Measurements from ENCODE around the gene LSP1. TPM values are rescaled to one million over a fixed set of nuclear protein-coding genes. Genes with fewer than 3 reads are reported as not detected.

LSP1 gene
- total RNA-seq, 4 donors from 2014 or later = 10.3 to 36.5 (median 35.4) TPM

DNA sequence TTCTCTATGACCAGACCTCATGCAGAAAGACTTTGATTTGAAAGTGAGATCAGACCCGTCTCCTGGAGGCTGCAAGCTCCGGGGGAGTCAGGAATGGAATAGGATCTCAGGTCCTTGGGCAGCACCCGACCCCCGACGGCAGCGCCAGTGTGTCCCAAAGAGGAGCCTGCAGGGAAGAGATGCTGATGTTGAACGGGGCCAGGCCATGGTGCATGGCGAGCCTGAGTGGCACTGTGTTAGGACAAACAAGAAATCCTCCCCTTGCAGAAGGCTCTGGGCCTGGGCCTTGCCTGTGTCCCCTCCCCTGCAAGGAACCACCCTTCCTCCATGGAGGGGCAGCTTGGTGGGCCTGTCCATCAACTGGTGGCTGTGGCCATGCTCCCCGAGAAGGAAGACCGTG lies 38.2 kb upstream of the LSP1 start:
- H3K4me3 ChIP-seq = no peak overlapping the region
- H3K9me3 ChIP-seq = peaks cover 0 to 25% (median 16%) of the 10 kb centered on the region in 4 donors
- H3K36me3 ChIP-seq = no peaks in the 10 kb centered on the region
- WGBS = 83% methylated on average over 7 of the region's 10 CpGs
- no peak for DNase-seq (ENCODE audit: extremely low spot score)
- no peak overlapping the region for H3K27ac ChIP-seq (replicated peaks in 1 of 4)
- no peak for TF ChIP-seq EP300 (IDR thresholded peaks at IDR 0.05)
- intact Hi-C loops (cut with DNase I) = no loop called here
- H3K4me1 ChIP-seq = no peaks in the 10 kb centered on the region
- peaks cover 0 to 46% (median 0%) of the 10 kb centered on the region in 4 donors for H3K27me3 ChIP-seq

DNA sequence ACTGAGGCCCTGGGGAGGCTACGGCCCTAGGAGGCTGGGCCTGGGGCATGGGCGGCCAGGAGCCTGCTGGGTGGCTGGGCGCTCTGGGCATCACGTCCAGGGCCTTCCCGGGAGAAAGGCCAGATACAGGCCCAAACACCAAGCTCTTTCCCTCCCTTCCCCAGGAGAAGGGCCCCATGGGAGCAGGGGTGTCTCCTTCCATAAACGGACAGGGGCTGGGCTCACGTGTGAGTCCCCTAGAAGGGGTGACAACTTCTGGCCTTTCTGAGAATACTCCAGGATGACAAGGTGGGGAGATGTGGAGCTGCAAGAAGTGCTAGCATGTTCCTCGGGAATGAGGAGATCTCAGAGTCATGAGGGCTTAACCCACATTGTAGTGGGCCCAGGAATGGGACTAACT lies 37.6 kb upstream of the LSP1 start:
- intact Hi-C loops (cut with DNase I) = no loop called here
- Histone ChIP-seq H3K36me3 (no peaks in the 10 kb centered on the region), H3K4me1 (no peaks in the 10 kb centered on the region), H3K9me3 (peaks cover 0 to 30% (median 16%) of the 10 kb centered on the region in 4 donors), H3K27ac (replicated peaks in 1 of 4) (no peak overlapping the region), H3K4me3 (no peak overlapping the region), H3K27me3 (peaks cover 0 to 50% (median 0%) of the 10 kb centered on the region in 4 donors)
- no peak for DNase-seq (ENCODE audit: extremely low spot score)
- WGBS = 83% methylated on average over 7 of the region's 8 CpGs
- TF ChIP-seq POLR2A (IDR thresholded peaks at IDR 0.05; ENCODE audit: low read depth) (no peak), EP300 (IDR thresholded peaks at IDR 0.05) (no peak), POLR2AphosphoS5 (IDR thresholded peaks at IDR 0.05) (no peak)
- TF ChIP-seq, protein P1, sequence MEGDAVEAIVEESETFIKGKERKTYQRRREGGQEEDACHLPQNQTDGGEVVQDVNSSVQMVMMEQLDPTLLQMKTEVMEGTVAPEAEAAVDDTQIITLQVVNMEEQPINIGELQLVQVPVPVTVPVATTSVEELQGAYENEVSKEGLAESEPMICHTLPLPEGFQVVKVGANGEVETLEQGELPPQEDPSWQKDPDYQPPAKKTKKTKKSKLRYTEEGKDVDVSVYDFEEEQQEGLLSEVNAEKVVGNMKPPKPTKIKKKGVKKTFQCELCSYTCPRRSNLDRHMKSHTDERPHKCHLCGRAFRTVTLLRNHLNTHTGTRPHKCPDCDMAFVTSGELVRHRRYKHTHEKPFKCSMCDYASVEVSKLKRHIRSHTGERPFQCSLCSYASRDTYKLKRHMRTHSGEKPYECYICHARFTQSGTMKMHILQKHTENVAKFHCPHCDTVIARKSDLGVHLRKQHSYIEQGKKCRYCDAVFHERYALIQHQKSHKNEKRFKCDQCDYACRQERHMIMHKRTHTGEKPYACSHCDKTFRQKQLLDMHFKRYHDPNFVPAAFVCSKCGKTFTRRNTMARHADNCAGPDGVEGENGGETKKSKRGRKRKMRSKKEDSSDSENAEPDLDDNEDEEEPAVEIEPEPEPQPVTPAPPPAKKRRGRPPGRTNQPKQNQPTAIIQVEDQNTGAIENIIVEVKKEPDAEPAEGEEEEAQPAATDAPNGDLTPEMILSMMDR (IDR thresholded peaks at IDR 0.05) = no peak

DNA sequence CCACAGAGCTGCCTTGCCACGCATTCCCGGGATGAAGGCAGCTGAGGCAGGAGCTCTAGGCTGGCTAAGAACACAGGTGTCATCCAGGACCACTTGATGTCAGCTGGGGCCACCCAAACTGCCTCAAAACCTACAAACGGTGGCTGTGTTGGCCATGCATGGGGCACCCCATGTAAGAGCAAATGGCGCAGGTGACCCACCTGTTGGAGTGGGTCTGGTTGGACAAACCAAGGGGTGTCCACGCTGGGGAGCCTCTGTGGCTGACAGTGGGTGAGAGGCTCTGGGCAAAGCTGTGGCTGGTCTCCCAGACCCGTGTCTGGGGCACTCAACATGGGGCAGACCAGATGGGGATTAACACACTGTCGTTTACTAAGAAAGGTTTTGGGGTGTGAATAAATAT lies 37.1 kb upstream of the LSP1 start:
- Histone ChIP-seq H3K4me3 (no peak overlapping the region), H3K27ac (replicated peaks in 1 of 4) (no peak overlapping the region), H3K27me3 (peaks cover 0 to 50% (median 0%) of the 10 kb centered on the region in 4 donors), H3K4me1 (no peaks in the 10 kb centered on the region), H3K9me3 (peaks cover 0 to 30% (median 16%) of the 10 kb centered on the region in 4 donors), H3K36me3 (no peaks in the 10 kb centered on the region)
- intact Hi-C loops (cut with DNase I) = no loop called here
- no peak for DNase-seq (ENCODE audit: extremely low spot score)
- TF ChIP-seq POLR2A (IDR thresholded peaks at IDR 0.05; ENCODE audit: low read depth) (no peak), EP300 (IDR thresholded peaks at IDR 0.05) (no peak), POLR2AphosphoS5 (IDR thresholded peaks at IDR 0.05) (no peak)
- TF ChIP-seq, protein P1 (IDR thresholded peaks at IDR 0.05) = no peak
- WGBS = 79% methylated on average over 7 of the region's 7 CpGs

DNA sequence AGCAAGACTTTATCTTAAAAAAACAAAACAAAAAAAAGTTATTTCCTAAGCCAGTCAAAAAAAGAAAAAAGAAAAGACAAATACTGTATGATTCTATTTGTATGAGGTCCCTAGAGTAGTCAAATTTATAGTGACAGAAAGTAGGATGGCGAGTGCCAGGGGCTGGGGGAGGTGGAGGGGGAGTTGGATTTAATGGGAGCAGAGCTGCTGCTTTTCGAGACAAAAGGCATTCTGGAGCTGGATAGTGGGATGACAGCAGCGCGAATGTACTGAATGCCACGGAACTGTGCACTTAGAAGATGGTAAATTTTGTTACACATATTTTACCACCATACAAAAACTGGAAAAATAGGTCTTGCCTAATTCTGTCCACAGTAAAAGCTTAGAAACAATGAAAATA lies 35.9 kb upstream of the LSP1 start:
- Histone ChIP-seq H3K4me3 (no peak overlapping the region), H3K36me3 (no peaks in the 10 kb centered on the region), H3K4me1 (no peaks in the 10 kb centered on the region), H3K27me3 (peaks cover 0 to 45% (median 0%) of the 10 kb centered on the region in 4 donors), H3K27ac (replicated peaks in 1 of 4) (no peak overlapping the region), H3K9me3 (peaks cover 0 to 30% (median 16%) of the 10 kb centered on the region in 4 donors)
- WGBS = 80% methylated on average over 5 of the region's 5 CpGs
- TF ChIP-seq POLR2AphosphoS5 (IDR thresholded peaks at IDR 0.05) = no peak
- no peak for TF ChIP-seq POLR2A (IDR thresholded peaks at IDR 0.05; ENCODE audit: low read depth)
- no peak for DNase-seq (ENCODE audit: extremely low spot score)
- intact Hi-C loops (cut with DNase I) = no loop called here

DNA sequence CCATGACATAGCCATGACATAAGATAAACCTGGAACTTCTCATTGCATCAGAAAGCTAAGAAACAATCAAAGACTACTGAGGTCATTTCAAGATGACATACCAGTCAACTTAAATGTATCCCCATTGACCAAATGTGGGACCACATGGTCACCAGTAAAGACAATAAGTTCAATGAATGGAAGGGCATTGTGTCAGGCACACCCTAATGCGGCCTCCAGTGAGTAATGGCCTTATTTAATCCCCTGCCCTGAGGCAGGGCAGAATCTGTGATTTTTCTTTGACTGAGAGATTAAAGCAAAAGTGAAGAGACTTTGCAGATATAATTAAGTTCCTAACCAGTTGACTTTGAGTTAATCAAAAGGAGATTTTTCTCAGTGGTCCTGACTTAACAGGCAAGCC lies 35.4 kb upstream of the LSP1 start:
- no peak for TF ChIP-seq POLR2AphosphoS5 (IDR thresholded peaks at IDR 0.05)
- TF ChIP-seq POLR2A (IDR thresholded peaks at IDR 0.05; ENCODE audit: low read depth) = no peak
- no peak for TF ChIP-seq EP300 (IDR thresholded peaks at IDR 0.05)
- TF ChIP-seq, protein P1 (IDR thresholded peaks at IDR 0.05) = no peak
- 60% methylated on average over 1 of the region's 1 CpG for WGBS
- Histone ChIP-seq H3K4me3 (no peak overlapping the region), H3K9me3 (peaks cover 0 to 26% (median 14%) of the 10 kb centered on the region in 4 donors), H3K36me3 (no peaks in the 10 kb centered on the region), H3K4me1 (no peaks in the 10 kb centered on the region), H3K27ac (replicated peaks in 1 of 4) (no peak overlapping the region), H3K27me3 (peaks cover 0 to 40% (median 0%) of the 10 kb centered on the region in 4 donors)
- intact Hi-C loops (cut with DNase I) = no loop called here
- no peak for DNase-seq (ENCODE audit: extremely low spot score)

DNA sequence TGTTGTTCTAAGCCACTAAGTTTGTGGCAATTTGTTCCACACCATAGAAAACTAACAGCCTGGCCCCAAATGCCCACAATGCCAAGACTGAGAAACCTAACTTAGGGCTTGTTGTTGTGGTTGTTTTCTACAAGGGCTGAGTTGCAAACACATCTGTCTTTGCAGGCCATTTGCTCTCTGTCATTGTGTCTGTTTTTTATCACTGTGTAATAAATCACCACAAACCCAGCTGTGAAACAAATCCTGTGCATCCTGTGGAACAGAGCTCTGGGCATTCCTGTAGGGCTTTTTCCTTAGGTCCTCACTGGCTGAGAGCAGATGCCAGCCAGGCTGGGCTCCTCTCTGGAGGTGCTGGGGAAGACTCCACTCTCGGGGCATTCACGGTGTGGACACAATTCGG lies 33.8 kb upstream of the LSP1 start:
- WGBS = no CpG with 5 or more reads among the region's 3 CpGs
- intact Hi-C loops (cut with DNase I) = no loop called here
- no peak for DNase-seq (ENCODE audit: extremely low spot score)
- Histone ChIP-seq H3K9me3 (peaks cover 0 to 26% (median 14%) of the 10 kb centered on the region in 4 donors), H3K4me3 (no peak overlapping the region), H3K4me1 (no peaks in the 10 kb centered on the region), H3K36me3 (no peaks in the 10 kb centered on the region), H3K27ac (replicated peaks in 1 of 4) (no peak overlapping the region), H3K27me3 (peaks cover 0 to 29% (median 0%) of the 10 kb centered on the region in 4 donors)
- TF ChIP-seq POLR2A (IDR thresholded peaks at IDR 0.05; ENCODE audit: low read depth) (no peak), EP300 (IDR thresholded peaks at IDR 0.05) (no peak), POLR2AphosphoS5 (IDR thresholded peaks at IDR 0.05) (no peak)
- TF ChIP-seq, protein P1 (IDR thresholded peaks at IDR 0.05) = no peak
